ENCODE measurements around the gene SUPT3H. TPM values are rescaled to one million over a fixed set of nuclear protein-coding genes. Genes with fewer than 3 reads are reported as not detected.

Gene SUPT3H
- total RNA-seq, 4 donors from 2014 or later, result 0.80 to 12.7 (median 3.0) TPM

DNA sequence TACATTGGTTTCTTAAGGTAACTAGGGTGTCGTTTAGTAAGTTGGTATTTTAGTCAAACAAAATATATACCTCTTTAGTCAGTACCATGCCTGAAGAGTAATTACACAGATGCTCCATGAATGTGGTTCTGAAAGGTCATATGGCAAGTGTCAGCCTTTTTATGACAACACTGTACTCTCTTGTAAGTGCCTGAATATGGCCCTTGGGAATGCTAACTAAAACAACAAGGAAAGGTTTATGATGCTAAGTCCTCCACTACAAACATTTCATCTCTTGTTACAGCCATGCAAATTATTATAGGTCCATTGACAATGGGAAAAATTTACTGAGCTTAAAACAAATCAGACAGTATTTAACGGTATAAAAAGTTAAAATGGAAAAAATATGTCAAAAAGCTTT, 39.0 kb upstream of the SUPT3H start:
- no peak overlapping the region for H3K4me3 ChIP-seq
- peaks cover 0 to 26% (median 21%) of the 10 kb centered on the region in 4 donors for H3K4me1 ChIP-seq
- no peaks in the 10 kb centered on the region for H3K9me3 ChIP-seq
- intact Hi-C loops (cut with DNase I; ENCODE audit: low total_unique reads), result no loop called here
- in situ Hi-C loops (cut with MboI; ENCODE audit: low pct_ligation_motif_present in 1 of 4, low pct_unique_long_range_greater_than_20kb in 1 of 4, low sequenced_read_pairs in 3 of 4), result loop anchor here in 3 of 4 donors (10.0 to 25.0 kb wide), 3 partner anchors 298 to 762 kb away; no protein-coding TSS in a partner anchor
- no peak for DNase-seq
- 56 to 73% methylated on average over 1 to 2 of the region's 2 CpGs for WGBS, 2 donors (ENCODE audit: low coverage in 1 of 2)
- TF ChIP-seq POLR2A (IDR thresholded peaks at IDR 0.05) (no peak), EP300 (IDR thresholded peaks at IDR 0.05; ENCODE audit: low read depth) (no peak), POLR2AphosphoS5 (IDR thresholded peaks at IDR 0.05) (no peak)
- TF ChIP-seq, protein P1, sequence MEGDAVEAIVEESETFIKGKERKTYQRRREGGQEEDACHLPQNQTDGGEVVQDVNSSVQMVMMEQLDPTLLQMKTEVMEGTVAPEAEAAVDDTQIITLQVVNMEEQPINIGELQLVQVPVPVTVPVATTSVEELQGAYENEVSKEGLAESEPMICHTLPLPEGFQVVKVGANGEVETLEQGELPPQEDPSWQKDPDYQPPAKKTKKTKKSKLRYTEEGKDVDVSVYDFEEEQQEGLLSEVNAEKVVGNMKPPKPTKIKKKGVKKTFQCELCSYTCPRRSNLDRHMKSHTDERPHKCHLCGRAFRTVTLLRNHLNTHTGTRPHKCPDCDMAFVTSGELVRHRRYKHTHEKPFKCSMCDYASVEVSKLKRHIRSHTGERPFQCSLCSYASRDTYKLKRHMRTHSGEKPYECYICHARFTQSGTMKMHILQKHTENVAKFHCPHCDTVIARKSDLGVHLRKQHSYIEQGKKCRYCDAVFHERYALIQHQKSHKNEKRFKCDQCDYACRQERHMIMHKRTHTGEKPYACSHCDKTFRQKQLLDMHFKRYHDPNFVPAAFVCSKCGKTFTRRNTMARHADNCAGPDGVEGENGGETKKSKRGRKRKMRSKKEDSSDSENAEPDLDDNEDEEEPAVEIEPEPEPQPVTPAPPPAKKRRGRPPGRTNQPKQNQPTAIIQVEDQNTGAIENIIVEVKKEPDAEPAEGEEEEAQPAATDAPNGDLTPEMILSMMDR (IDR thresholded peaks at IDR 0.05), result no peak
- no peaks in the 10 kb centered on the region for H3K36me3 ChIP-seq
- no peak overlapping the region for H3K27ac ChIP-seq
- peaks cover 70% of the 10 kb centered on the region for H3K27me3 ChIP-seq

DNA sequence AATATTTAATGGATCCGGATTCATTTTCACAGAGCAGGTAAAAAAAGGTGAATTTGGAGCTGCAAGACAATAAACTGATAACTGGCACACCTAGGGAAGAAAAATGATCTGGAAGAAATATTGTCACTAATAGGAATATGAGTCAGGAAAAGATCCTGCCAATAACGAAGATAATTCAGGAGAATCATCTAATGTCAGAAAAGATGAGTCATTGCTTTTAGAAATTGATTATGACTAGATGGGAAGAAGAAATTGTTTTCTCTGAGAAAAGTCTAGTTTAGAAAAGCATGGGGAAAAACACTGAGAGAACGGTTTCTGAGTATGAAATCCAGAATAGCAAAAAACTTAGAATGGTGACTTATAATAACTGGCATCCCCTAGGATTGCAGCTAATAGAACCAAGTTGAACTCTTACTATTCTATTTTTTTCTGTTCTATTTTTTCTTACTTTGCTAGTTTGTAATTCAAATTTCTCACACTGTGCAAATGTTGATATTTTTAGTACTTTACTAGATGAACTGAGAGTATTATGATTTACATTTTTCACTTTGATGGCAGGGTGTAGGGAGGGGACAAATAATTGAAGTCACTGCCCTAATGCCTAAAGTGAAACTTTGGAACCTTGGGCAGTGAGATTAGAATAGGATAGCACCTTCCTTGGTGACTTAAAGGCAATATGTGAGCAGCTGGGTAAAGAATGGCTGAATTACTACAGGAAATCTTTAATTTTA, 38.2 kb upstream of the SUPT3H start:
- no peak overlapping the region for H3K4me3 ChIP-seq
- intact Hi-C loops (cut with DNase I; ENCODE audit: low total_unique reads), result no loop called here
- peaks cover 0 to 19% (median 15%) of the 10 kb centered on the region in 4 donors for H3K4me1 ChIP-seq
- peaks cover 62% of the 10 kb centered on the region for H3K27me3 ChIP-seq
- in situ Hi-C loops (cut with MboI; ENCODE audit: low pct_ligation_motif_present in 1 of 4, low pct_unique_long_range_greater_than_20kb in 1 of 4, low sequenced_read_pairs in 3 of 4), result loop anchor here in 3 of 4 donors (10.0 to 25.0 kb wide), 3 partner anchors 299 to 761 kb away; no protein-coding TSS in a partner anchor
- H3K9me3 ChIP-seq, result no peaks in the 10 kb centered on the region
- H3K36me3 ChIP-seq, result no peaks in the 10 kb centered on the region
- no peak for DNase-seq
- no peak for TF ChIP-seq POLR2A (IDR thresholded peaks at IDR 0.05)
- TF ChIP-seq, protein P1 (IDR thresholded peaks at IDR 0.05), result no peak
- TF ChIP-seq EP300 (IDR thresholded peaks at IDR 0.05; ENCODE audit: low read depth), result no peak
- TF ChIP-seq POLR2AphosphoS5 (IDR thresholded peaks at IDR 0.05), result no peak
- no peak overlapping the region for H3K27ac ChIP-seq
- WGBS, 2 donors (ENCODE audit: low coverage in 1 of 2), result 36 to 50% methylated on average over 3 of the region's 3 CpGs

DNA sequence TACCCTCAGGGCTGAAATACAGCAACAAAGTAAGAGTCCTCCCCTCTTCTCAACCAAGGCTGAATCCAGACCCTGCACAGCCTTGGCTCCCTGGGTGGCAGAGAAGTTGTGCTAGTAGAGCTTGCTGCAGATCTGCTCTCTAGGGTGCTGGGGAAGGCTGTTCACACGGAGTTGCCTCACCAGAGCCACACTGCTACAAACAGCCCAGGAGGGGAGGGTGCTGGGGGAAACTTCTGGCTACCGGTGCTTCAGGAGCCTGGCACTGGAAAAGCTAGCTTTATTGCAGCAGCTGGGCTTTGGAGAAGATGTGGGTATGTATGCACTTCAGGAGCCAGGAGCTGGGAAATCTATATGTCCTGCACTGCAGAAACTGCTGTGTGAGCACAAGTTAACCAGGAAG, 37.6 kb upstream of the SUPT3H start:
- DNase-seq, result no peak
- WGBS, 2 donors (ENCODE audit: low coverage in 1 of 2), result 34% methylated on average over 2 of the region's 2 CpGs; no CpG with 5 or more reads in 1 of the 2 donors
- Histone ChIP-seq H3K27ac (no peak overlapping the region), H3K4me3 (no peak overlapping the region), H3K9me3 (no peaks in the 10 kb centered on the region), H3K4me1 (peaks cover 0 to 13% (median 10%) of the 10 kb centered on the region in 4 donors), H3K27me3 (peaks cover 56% of the 10 kb centered on the region), H3K36me3 (no peaks in the 10 kb centered on the region)
- intact Hi-C loops (cut with DNase I; ENCODE audit: low total_unique reads) (no loop called here), in situ Hi-C loops (cut with MboI; ENCODE audit: low pct_ligation_motif_present in 1 of 4, low pct_unique_long_range_greater_than_20kb in 1 of 4, low sequenced_read_pairs in 3 of 4) (loop anchor here in 3 of 4 donors (10.0 to 25.0 kb wide), 3 partner anchors 299 to 761 kb away; no protein-coding TSS in a partner anchor)
- TF ChIP-seq POLR2AphosphoS5 (IDR thresholded peaks at IDR 0.05), result no peak
- TF ChIP-seq, protein P1 (IDR thresholded peaks at IDR 0.05), result no peak
- TF ChIP-seq POLR2A (IDR thresholded peaks at IDR 0.05), result no peak
- TF ChIP-seq EP300 (IDR thresholded peaks at IDR 0.05; ENCODE audit: low read depth), result no peak

DNA sequence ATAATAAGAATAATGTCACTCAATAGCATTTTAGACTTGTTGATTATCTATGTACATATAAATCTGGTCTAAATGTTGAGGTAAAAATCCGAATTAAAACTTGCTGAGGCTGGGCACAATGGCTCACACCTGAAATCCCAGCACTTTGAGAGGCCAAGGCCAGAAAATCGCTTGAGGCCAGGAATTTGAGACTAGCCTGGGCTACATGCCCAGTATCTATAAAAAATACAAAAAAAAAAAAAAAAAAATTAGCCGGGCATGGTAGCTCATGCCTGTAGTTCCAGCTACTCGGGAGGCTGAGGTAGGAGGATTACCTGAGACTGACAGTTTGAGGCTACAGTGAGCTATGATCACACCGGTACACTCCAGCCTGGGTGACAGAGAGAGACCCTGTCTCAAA, 34.2 kb upstream of the SUPT3H start:
- H3K4me3 ChIP-seq, result no peak overlapping the region
- no peaks in the 10 kb centered on the region for H3K9me3 ChIP-seq
- 82 to 90% methylated on average over 5 of the region's 5 CpGs for whole genome bisulfite sequencing, 2 donors (ENCODE audit: low coverage in 1 of 2)
- TF ChIP-seq, protein P1 (IDR thresholded peaks at IDR 0.05), result no peak
- TF ChIP-seq POLR2AphosphoS5 (IDR thresholded peaks at IDR 0.05) (no peak), POLR2A (IDR thresholded peaks at IDR 0.05) (no peak), EP300 (IDR thresholded peaks at IDR 0.05; ENCODE audit: low read depth) (no peak)
- in situ Hi-C loops (cut with MboI; ENCODE audit: low pct_ligation_motif_present in 1 of 4, low pct_unique_long_range_greater_than_20kb in 1 of 4, low sequenced_read_pairs in 3 of 4), result loop anchor here in 3 of 4 donors (10.0 to 25.0 kb wide), 3 partner anchors 303 to 757 kb away; no protein-coding TSS in a partner anchor
- H3K27ac ChIP-seq, result no peak overlapping the region
- H3K36me3 ChIP-seq, result no peaks in the 10 kb centered on the region
- no peaks in the 10 kb centered on the region for H3K4me1 ChIP-seq
- intact Hi-C loops (cut with DNase I; ENCODE audit: low total_unique reads), result no loop called here
- peaks cover 22% of the 10 kb centered on the region for H3K27me3 ChIP-seq
- no peak for DNase-seq

Data from transverse colon (tissue), 4 donors.